Stimulated activated naive CD8-positive, alpha-beta T cell treated with anti-CD3 and anti-CD28 coated beads, Interleukin-15, Interleukin-2, amounts not matched to agents 100 ng/mL and 50 ng/mL, for 24 hours (primary cell): Measurements from ENCODE around the gene OPA1.

Source experiments
- H3K27ac Mint-ChIP-seq: one replicate; pipeline ENCODE4 v1.8.0; 2021; ENCODE audit warnings: mild to moderate bottlenecking, mixed read lengths
- H3K27me3 Mint-ChIP-seq: one replicate; pipeline ENCODE4 v1.8.0; 2021; ENCODE audit warnings: mixed read lengths
- H3K36me3 Mint-ChIP-seq: one replicate; pipeline ENCODE4 v1.8.0; 2021; ENCODE audit warnings: low read depth, mixed read lengths
- H3K4me1 Mint-ChIP-seq: one replicate; pipeline ENCODE4 v1.8.0; 2021; ENCODE audit warnings: low read depth, mixed read lengths
- H3K4me3 Mint-ChIP-seq: one replicate; pipeline ENCODE4 v1.8.0; 2021; ENCODE audit warnings: mild to moderate bottlenecking, mixed read lengths
- H3K9me3 Mint-ChIP-seq: one replicate; pipeline ENCODE4 v1.8.0; 2021; ENCODE audit warnings: mixed read lengths

The OPA1 gene

DNA sequence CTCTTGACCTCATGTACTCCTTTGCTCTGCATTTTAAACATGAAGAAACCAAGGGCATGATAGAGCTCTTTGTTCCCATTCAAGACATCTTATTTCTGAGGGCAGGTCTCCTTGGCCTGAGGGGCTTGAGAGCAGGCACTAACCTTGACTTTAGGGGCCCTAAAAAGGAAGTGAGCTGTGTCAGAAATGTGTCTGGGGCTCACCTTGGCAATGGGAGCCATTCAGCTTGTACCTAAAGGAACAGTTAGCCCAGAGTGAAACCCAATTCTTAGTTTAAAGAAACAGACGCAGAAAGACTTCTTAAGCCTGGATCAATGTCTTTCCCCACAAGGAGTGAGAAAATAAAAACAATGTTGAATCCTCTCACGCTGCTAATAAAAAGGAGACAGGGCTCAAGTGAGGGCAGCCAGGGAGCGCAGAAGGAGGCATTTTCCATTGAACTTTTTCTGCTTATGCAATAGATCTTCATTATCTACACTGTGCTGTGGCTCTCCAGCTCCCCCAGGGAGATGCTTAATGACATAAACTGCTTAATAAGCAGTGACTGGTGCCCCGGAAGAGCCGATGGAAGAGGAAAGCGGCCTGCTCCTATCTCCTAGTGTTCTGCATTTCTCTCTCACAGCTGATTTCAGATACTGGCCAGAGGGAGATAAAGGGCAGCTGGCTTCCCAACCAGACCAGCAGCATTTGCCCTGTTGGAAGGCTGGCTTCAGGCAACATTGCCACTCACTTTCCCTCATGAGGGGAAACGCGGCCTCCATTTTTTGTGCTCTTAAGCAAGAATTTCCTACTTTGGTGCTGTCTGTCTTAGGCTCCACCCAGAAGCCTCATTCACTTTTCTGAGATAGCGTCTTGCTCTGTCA lies 152.0 kb downstream of the OPA1 start:
- Mint-ChIP-seq H3K36me3 (no peaks in the 10 kb centered on the region), H3K27me3 (peaks cover 8% of the 10 kb centered on the region), H3K9me3 (no peaks in the 10 kb centered on the region), H3K4me3 (no peak overlapping the region), H3K27ac (no peak overlapping the region), H3K4me1 (peaks cover 6% of the 10 kb centered on the region)

GRCh38 chr3:193746832-193747231 lies 153.8 kb downstream of the OPA1 start:
- no peaks in the 10 kb centered on the region for H3K9me3 Mint-ChIP-seq
- H3K36me3 Mint-ChIP-seq: no peaks in the 10 kb centered on the region
- H3K27me3 Mint-ChIP-seq: peaks cover 13% of the 10 kb centered on the region
- no peak overlapping the region for H3K27ac Mint-ChIP-seq
- H3K4me3 Mint-ChIP-seq: no peak overlapping the region
- peaks cover 6% of the 10 kb centered on the region for H3K4me1 Mint-ChIP-seq
